ENCODE data around the gene PIP4K2B.

Gene PIP4K2B

GRCh38 chr17:38725066-38725465 lies 74.3 kb downstream of the PIP4K2B start:
- H3K27ac ChIP-seq (ENCODE audit: low read depth, low read length), result no peak overlapping the region

GRCh38 chr17:38724337-38724988 lies 74.9 kb downstream of the PIP4K2B start:
- H3K9me3 ChIP-seq (ENCODE audit: control insufficient read depth, insufficient read depth, low read depth, low read length), result no peaks in the 10 kb centered on the region
- H3K9ac ChIP-seq (ENCODE audit: low read length), result no peak overlapping the region
- H3K4me1 ChIP-seq (ENCODE audit: control insufficient read depth, insufficient read depth, low read length), result peaks cover 18% of the 10 kb centered on the region; the same call in 1 of the 2 replicates
- H3K27me3 ChIP-seq (ENCODE audit: control insufficient read depth, insufficient read depth, low read length), result peaks cover 18% of the 10 kb centered on the region; the same call in 1 of the 2 replicates
- peaks cover 10% of the 10 kb centered on the region; the same call in 1 of the 2 replicates for H3K36me3 ChIP-seq (ENCODE audit: control insufficient read depth, insufficient read depth, low read length)
- H3K4me3 ChIP-seq (ENCODE audit: low read depth, low read length), result no peak overlapping the region
- H3K27ac ChIP-seq (ENCODE audit: low read depth, low read length), result no peak overlapping the region

More at GRCh38 chr17:38725066-38725465, 74.3 kb downstream of the PIP4K2B start:
- Histone ChIP-seq H3K27me3 (ENCODE audit: control insufficient read depth, insufficient read depth, low read length) (peaks cover 19% of the 10 kb centered on the region; the same call in 1 of the 2 replicates), H3K9ac (ENCODE audit: low read length) (no peak overlapping the region), H3K9me3 (ENCODE audit: control insufficient read depth, insufficient read depth, low read depth, low read length) (no peaks in the 10 kb centered on the region), H3K4me3 (ENCODE audit: low read depth, low read length) (no peak overlapping the region), H3K36me3 (ENCODE audit: control insufficient read depth, insufficient read depth, low read length) (peaks cover 10% of the 10 kb centered on the region; the same call in 1 of the 2 replicates), H3K4me1 (ENCODE audit: control insufficient read depth, insufficient read depth, low read length) (peaks cover 15% of the 10 kb centered on the region; the same call in 1 of the 2 replicates)

GRCh38 chr17:38721802-38722201 lies 77.6 kb downstream of the PIP4K2B start:
- Histone ChIP-seq H3K4me3 (ENCODE audit: low read depth, low read length) (no peak overlapping the region), H3K36me3 (ENCODE audit: control insufficient read depth, insufficient read depth, low read length) (peaks cover 13% of the 10 kb centered on the region; the same call in 1 of the 2 replicates), H3K4me1 (ENCODE audit: control insufficient read depth, insufficient read depth, low read length) (peaks cover 22% of the 10 kb centered on the region), H3K9me3 (ENCODE audit: control insufficient read depth, insufficient read depth, low read depth, low read length) (no peaks in the 10 kb centered on the region), H3K9ac (ENCODE audit: low read length) (no peak overlapping the region), H3K27me3 (ENCODE audit: control insufficient read depth, insufficient read depth, low read length) (peaks cover 12% of the 10 kb centered on the region; the same call in 1 of the 2 replicates), H3K27ac (ENCODE audit: low read depth, low read length) (no peak overlapping the region)

- Histone ChIP-seq H3K27me3 (ENCODE audit: control insufficient read depth, insufficient read depth, low read length) (peaks cover 12% of the 10 kb centered on the region; the same call in 1 of the 2 replicates), H3K36me3 (ENCODE audit: control insufficient read depth, insufficient read depth, low read length) (peaks cover 17% of the 10 kb centered on the region; the same call in 1 of the 2 replicates), H3K4me1 (ENCODE audit: control insufficient read depth, insufficient read depth, low read length) (peaks cover 24% of the 10 kb centered on the region), H3K9ac (ENCODE audit: low read length) (no peak overlapping the region), H3K4me3 (ENCODE audit: low read depth, low read length) (no peak overlapping the region), H3K9me3 (ENCODE audit: control insufficient read depth, insufficient read depth, low read depth, low read length) (no peaks in the 10 kb centered on the region), H3K27ac (ENCODE audit: low read depth, low read length) (no peak overlapping the region)
Observed at GRCh38 chr17:38720941-38721340, 78.4 kb downstream of the PIP4K2B start.

- H3K36me3 ChIP-seq (ENCODE audit: control insufficient read depth, insufficient read depth, low read length), result peaks cover 20% of the 10 kb centered on the region; the same call in 1 of the 2 replicates
- peak overlapping the region; percentile 37 for H3K9ac ChIP-seq (ENCODE audit: low read length)
- H3K9me3 ChIP-seq (ENCODE audit: control insufficient read depth, insufficient read depth, low read depth, low read length), result no peaks in the 10 kb centered on the region
- H3K4me3 ChIP-seq (ENCODE audit: low read depth, low read length), result peak overlapping the region; percentile 64
- H3K4me1 ChIP-seq (ENCODE audit: control insufficient read depth, insufficient read depth, low read length), result peaks cover 33% of the 10 kb centered on the region
- H3K27ac ChIP-seq (ENCODE audit: low read depth, low read length), result no peak overlapping the region; the same call in 1 of the 2 replicates
- peaks cover 12% of the 10 kb centered on the region; the same call in 1 of the 2 replicates for H3K27me3 ChIP-seq (ENCODE audit: control insufficient read depth, insufficient read depth, low read length)
Observed at GRCh38 chr17:38719943-38720641, 79.3 kb downstream of the PIP4K2B start.

- Histone ChIP-seq H3K9me3 (ENCODE audit: control insufficient read depth, insufficient read depth, low read depth, low read length) (no peaks in the 10 kb centered on the region), H3K4me3 (ENCODE audit: low read depth, low read length) (peak overlapping the region; percentile 64), H3K27me3 (ENCODE audit: control insufficient read depth, insufficient read depth, low read length) (peaks cover 12% of the 10 kb centered on the region; the same call in 1 of the 2 replicates), H3K36me3 (ENCODE audit: control insufficient read depth, insufficient read depth, low read length) (peaks cover 19% of the 10 kb centered on the region; the same call in 1 of the 2 replicates), H3K4me1 (ENCODE audit: control insufficient read depth, insufficient read depth, low read length) (peaks cover 34% of the 10 kb centered on the region), H3K9ac (ENCODE audit: low read length) (peak overlapping the region; percentile 37), H3K27ac (ENCODE audit: low read depth, low read length) (no peak overlapping the region; the same call in 1 of the 2 replicates)
Observed at GRCh38 chr17:38719289-38719942, 79.9 kb downstream of the PIP4K2B start.

- Histone ChIP-seq H3K27me3 (ENCODE audit: control insufficient read depth, insufficient read depth, low read length) (peaks cover 12% of the 10 kb centered on the region; the same call in 1 of the 2 replicates), H3K4me3 (ENCODE audit: low read depth, low read length) (no peak overlapping the region)
Observed at GRCh38 chr17:38717139-38717745, 82.1 kb downstream of the PIP4K2B start.

GRCh38 chr17:38716368-38717005 lies 82.9 kb downstream of the PIP4K2B start:
- Histone ChIP-seq H3K27me3 (ENCODE audit: control insufficient read depth, insufficient read depth, low read length) (peaks cover 11% of the 10 kb centered on the region; the same call in 1 of the 2 replicates), H3K9ac (ENCODE audit: low read length) (no peak overlapping the region), H3K4me3 (ENCODE audit: low read depth, low read length) (no peak overlapping the region), H3K9me3 (ENCODE audit: control insufficient read depth, insufficient read depth, low read depth, low read length) (no peaks in the 10 kb centered on the region), H3K27ac (ENCODE audit: low read depth, low read length) (no peak overlapping the region), H3K36me3 (ENCODE audit: control insufficient read depth, insufficient read depth, low read length) (peaks cover 45% of the 10 kb centered on the region), H3K4me1 (ENCODE audit: control insufficient read depth, insufficient read depth, low read length) (peaks cover 42% of the 10 kb centered on the region)

More at GRCh38 chr17:38717139-38717745, 82.1 kb downstream of the PIP4K2B start:
- Histone ChIP-seq H3K36me3 (ENCODE audit: control insufficient read depth, insufficient read depth, low read length) (peaks cover 38% of the 10 kb centered on the region), H3K27ac (ENCODE audit: low read depth, low read length) (no peak overlapping the region), H3K4me1 (ENCODE audit: control insufficient read depth, insufficient read depth, low read length) (peaks cover 39% of the 10 kb centered on the region), H3K9me3 (ENCODE audit: control insufficient read depth, insufficient read depth, low read depth, low read length) (no peaks in the 10 kb centered on the region), H3K9ac (ENCODE audit: low read length) (no peak overlapping the region)
